Measurements from ENCODE around the gene RPS6KC1. TPM values are rescaled to one million over a fixed set of nuclear protein-coding genes. Genes with fewer than 3 reads are reported as not detected.

RPS6KC1 gene
- total RNA-seq, 1 donor from 2014 or later = 25.6 TPM

DNA sequence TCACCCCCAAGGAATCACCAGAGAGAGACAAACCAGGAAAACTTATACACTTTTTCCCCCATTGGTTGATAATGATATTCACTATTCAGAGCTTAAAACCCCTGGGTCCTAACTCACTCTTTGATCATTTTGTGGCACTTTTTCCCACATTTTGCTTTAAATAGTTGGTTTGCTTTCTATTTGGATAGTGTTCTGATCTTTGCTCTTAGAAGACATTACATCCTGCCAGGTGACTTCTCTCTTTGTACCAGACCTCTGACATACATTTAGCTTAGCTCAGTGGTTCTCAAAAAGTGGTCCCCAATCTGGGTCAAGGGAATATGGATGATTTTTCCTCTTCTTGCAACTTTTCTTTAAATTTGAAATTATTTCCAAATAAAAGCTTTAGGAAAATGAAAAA, 228.4 kb downstream of the RPS6KC1 start:
- no peaks in the 10 kb centered on the region for H3K27me3 Mint-ChIP-seq (ENCODE audit: low read depth, unreplicated experiment)
- H3K36me3 Mint-ChIP-seq (ENCODE audit: low read depth, unreplicated experiment) = peaks cover 6% of the 10 kb centered on the region
- Histone ChIP-seq H3K36me3 (ENCODE audit: insufficient read depth, low read length) (no peaks in the 10 kb centered on the region), H3K4me3 (ENCODE audit: insufficient read depth, low read depth, low read length) (no peak overlapping the region), H2AFZ (ENCODE audit: low read depth, low read length) (no peak overlapping the region), H3K4me1 (ENCODE audit: insufficient read depth, low read length) (no peaks in the 10 kb centered on the region), H3K27me3 (ENCODE audit: insufficient read depth, low read length) (no peaks in the 10 kb centered on the region), H3K27ac (ENCODE audit: low read depth, low read length) (no peak overlapping the region), H3K79me2 (ENCODE audit: insufficient read depth, low read length) (no peaks in the 10 kb centered on the region), H3K9me3 (ENCODE audit: insufficient read depth, low read depth, low read length) (no peaks in the 10 kb centered on the region), H4K20me1 (ENCODE audit: insufficient read depth, low read length) (no peaks in the 10 kb centered on the region), H3K4me2 (ENCODE audit: low read length) (no peak overlapping the region), H3K9ac (ENCODE audit: low read length) (no peak overlapping the region)
- no peak overlapping the region for H3K4me3 Mint-ChIP-seq (ENCODE audit: unreplicated experiment)
- TF ChIP-seq EZH2 (IDR thresholded peaks at IDR 0.05; ENCODE audit: insufficient read depth, low read length) = no peak
- no peak for TF ChIP-seq CTCF (IDR thresholded peaks at IDR 0.05; ENCODE audit: insufficient read depth, low read depth, low read length)
- peaks cover 5% of the 10 kb centered on the region for H3K4me1 Mint-ChIP-seq (ENCODE audit: low read depth, unreplicated experiment)
- DNase-seq (ENCODE audit: low read depth) (no peak), FAIRE-seq (no peak)
- H3K9me3 Mint-ChIP-seq (ENCODE audit: unreplicated experiment) = no peaks in the 10 kb centered on the region
- H3K27ac Mint-ChIP-seq (ENCODE audit: unreplicated experiment) = no peak overlapping the region

DNA sequence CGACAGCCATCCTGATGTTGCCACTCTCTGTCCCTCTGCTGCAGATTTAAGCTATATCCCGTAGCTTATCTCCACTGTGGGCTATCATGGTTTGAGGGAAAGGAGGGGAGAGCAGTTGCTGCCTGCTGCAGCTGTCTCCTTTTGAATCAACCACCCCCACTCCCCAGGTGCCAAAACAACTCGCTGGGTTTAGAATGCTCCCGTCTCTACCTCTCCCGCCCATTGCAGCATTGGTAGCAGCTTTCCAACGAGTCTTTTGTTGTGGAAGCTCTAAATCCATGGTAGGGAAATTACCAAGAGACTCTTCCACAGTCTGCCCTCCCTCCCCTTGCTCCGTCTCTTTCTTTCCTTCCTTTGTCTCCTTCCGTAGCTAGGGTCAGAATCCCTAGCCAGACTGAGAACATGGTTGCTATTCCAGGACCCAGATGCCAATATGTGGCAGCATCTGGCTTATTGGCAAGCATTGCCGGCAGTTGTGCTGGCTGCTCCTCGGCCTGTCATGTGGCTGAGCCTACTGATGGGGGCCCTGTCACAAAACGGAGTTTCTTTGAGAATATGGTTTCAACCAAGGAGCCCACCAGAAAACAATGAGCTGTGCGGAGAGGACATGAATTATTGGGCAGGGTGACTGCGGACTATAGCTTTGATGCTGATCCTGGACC, 230.7 kb downstream of the RPS6KC1 start:
- FAIRE-seq (no peak), DNase-seq (ENCODE audit: low read depth) (no peak)
- no peaks in the 10 kb centered on the region for H4K20me1 ChIP-seq (ENCODE audit: insufficient read depth, low read length)
- no peaks in the 10 kb centered on the region for H3K36me3 ChIP-seq (ENCODE audit: insufficient read depth, low read length)
- no peak overlapping the region for H2AFZ ChIP-seq (ENCODE audit: low read depth, low read length)
- H3K4me2 ChIP-seq (ENCODE audit: low read length) = no peak overlapping the region
- peaks cover 3% of the 10 kb centered on the region for H3K4me1 ChIP-seq (ENCODE audit: insufficient read depth, low read length)
- no peaks in the 10 kb centered on the region for H3K27me3 Mint-ChIP-seq (ENCODE audit: low read depth, unreplicated experiment)
- no peaks in the 10 kb centered on the region for H3K79me2 ChIP-seq (ENCODE audit: insufficient read depth, low read length)
- peaks cover 7% of the 10 kb centered on the region for H3K4me1 Mint-ChIP-seq (ENCODE audit: low read depth, unreplicated experiment)
- no peaks in the 10 kb centered on the region for H3K9me3 Mint-ChIP-seq (ENCODE audit: unreplicated experiment)
- no peak overlapping the region for H3K27ac ChIP-seq (ENCODE audit: low read depth, low read length)
- no peak for TF ChIP-seq CTCF (IDR thresholded peaks at IDR 0.05; ENCODE audit: insufficient read depth, low read depth, low read length)
- no peak for TF ChIP-seq EZH2 (IDR thresholded peaks at IDR 0.05; ENCODE audit: insufficient read depth, low read length)
- H3K4me3 ChIP-seq (ENCODE audit: insufficient read depth, low read depth, low read length) = no peak overlapping the region
- no peak overlapping the region for H3K4me3 Mint-ChIP-seq (ENCODE audit: unreplicated experiment)
- no peak overlapping the region for H3K27ac Mint-ChIP-seq (ENCODE audit: unreplicated experiment)
- no peak overlapping the region for H3K9ac ChIP-seq (ENCODE audit: low read length)
- H3K36me3 Mint-ChIP-seq (ENCODE audit: low read depth, unreplicated experiment) = peaks cover 3% of the 10 kb centered on the region
- no peaks in the 10 kb centered on the region for H3K27me3 ChIP-seq (ENCODE audit: insufficient read depth, low read length)
- no peaks in the 10 kb centered on the region for H3K9me3 ChIP-seq (ENCODE audit: insufficient read depth, low read depth, low read length)

DNA sequence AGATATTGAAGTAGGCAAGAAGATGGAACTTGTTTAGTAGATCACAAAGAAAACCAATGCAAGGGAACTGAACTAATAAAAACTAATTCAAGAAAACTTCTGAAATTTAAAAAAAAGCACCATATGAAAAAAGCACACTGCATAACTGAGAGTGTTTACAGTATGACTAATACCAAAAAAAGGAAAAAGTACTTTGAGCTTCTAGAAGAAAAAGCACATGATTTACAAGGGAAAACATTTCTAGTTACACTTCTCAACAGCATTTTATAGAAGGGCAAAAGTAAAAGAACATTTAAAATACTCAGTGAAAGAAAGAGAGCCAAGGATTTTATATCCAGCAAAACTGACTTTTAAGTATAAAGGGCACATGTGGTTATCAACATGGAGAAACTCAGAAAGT, 233.6 kb downstream of the RPS6KC1 start:
- Mint-ChIP-seq H3K4me3 (ENCODE audit: unreplicated experiment) (no peak overlapping the region), H3K27me3 (ENCODE audit: low read depth, unreplicated experiment) (no peaks in the 10 kb centered on the region), H3K4me1 (ENCODE audit: low read depth, unreplicated experiment) (peaks cover 7% of the 10 kb centered on the region), H3K36me3 (ENCODE audit: low read depth, unreplicated experiment) (peaks cover 8% of the 10 kb centered on the region), H3K9me3 (ENCODE audit: unreplicated experiment) (no peaks in the 10 kb centered on the region), H3K27ac (ENCODE audit: unreplicated experiment) (no peak overlapping the region)
- Histone ChIP-seq H3K27me3 (ENCODE audit: insufficient read depth, low read length) (no peaks in the 10 kb centered on the region), H3K9me3 (ENCODE audit: insufficient read depth, low read depth, low read length) (no peaks in the 10 kb centered on the region), H4K20me1 (ENCODE audit: insufficient read depth, low read length) (no peaks in the 10 kb centered on the region), H3K27ac (ENCODE audit: low read depth, low read length) (peak overlapping the region; percentile 10), H3K4me2 (ENCODE audit: low read length) (no peak overlapping the region), H3K36me3 (ENCODE audit: insufficient read depth, low read length) (no peaks in the 10 kb centered on the region), H3K4me1 (ENCODE audit: insufficient read depth, low read length) (peaks cover 3% of the 10 kb centered on the region), H3K79me2 (ENCODE audit: insufficient read depth, low read length) (no peaks in the 10 kb centered on the region), H3K9ac (ENCODE audit: low read length) (no peak overlapping the region), H2AFZ (ENCODE audit: low read depth, low read length) (no peak overlapping the region), H3K4me3 (ENCODE audit: insufficient read depth, low read depth, low read length) (no peak overlapping the region)
- TF ChIP-seq EZH2 (IDR thresholded peaks at IDR 0.05; ENCODE audit: insufficient read depth, low read length) = no peak
- no peak for TF ChIP-seq CTCF (IDR thresholded peaks at IDR 0.05; ENCODE audit: insufficient read depth, low read depth, low read length)
- no peak for FAIRE-seq
- peak; percentile 57 for DNase-seq (ENCODE audit: low read depth)

Measured in astrocyte (in vitro differentiated cells and primary cell).